Activated naive CD8-positive, alpha-beta T cell treated with anti-CD3 and anti-CD28 coated beads, Interleukin-2, amount 50 U/mL, for 24 hours (primary cell): ENCODE results near the gene ACSL1.

Experiments
- ATAC-seq: fragments of 150-1000 bp; cut with Tn5 transposase; one replicate; pipeline ENCODE4 v1.10.0; 2021
- DNase-seq: peaks from one replicate; pipeline ENCODE4 v3.0.0; 2021
- H3K27ac Mint-ChIP-seq: one replicate; pipeline ENCODE4 v1.8.0; 2021; ENCODE audit warnings: mild to moderate bottlenecking, mixed read lengths
- H3K27me3 Mint-ChIP-seq: one replicate; pipeline ENCODE4 v1.8.0; 2021; ENCODE audit warnings: mixed read lengths
- H3K36me3 Mint-ChIP-seq: one replicate; pipeline ENCODE4 v1.8.0; 2021; ENCODE audit warnings: low read depth, mixed read lengths
- H3K4me1 Mint-ChIP-seq: one replicate; pipeline ENCODE4 v1.8.0; 2021; ENCODE audit warnings: mixed read lengths
- H3K4me3 Mint-ChIP-seq: one replicate; pipeline ENCODE4 v1.8.0; 2021; ENCODE audit warnings: mild to moderate bottlenecking, moderate library complexity, mixed read lengths
- H3K9me3 Mint-ChIP-seq: one replicate; pipeline ENCODE4 v1.8.0; 2021; ENCODE audit warnings: mixed read lengths

The ACSL1 gene

GRCh38 chr4:184824776-184825084 lies 1.0 kb downstream of the ACSL1 start:
- peak overlapping the region; percentile 77 for H3K27ac Mint-ChIP-seq
- peaks cover 5% of the 10 kb centered on the region for H3K36me3 Mint-ChIP-seq
- H3K9me3 Mint-ChIP-seq = no peaks in the 10 kb centered on the region
- ATAC-seq (no peak), DNase-seq (no peak)
- H3K27me3 Mint-ChIP-seq = peaks cover 3% of the 10 kb centered on the region
- peak overlapping the region; percentile 93 for H3K4me3 Mint-ChIP-seq
- H3K4me1 Mint-ChIP-seq = peaks cover 52% of the 10 kb centered on the region

GRCh38 chr4:184824081-184824775 lies 1.5 kb downstream of the ACSL1 start:
- Mint-ChIP-seq H3K4me3 (peak overlapping the region; percentile 93), H3K9me3 (no peaks in the 10 kb centered on the region), H3K36me3 (peaks cover 5% of the 10 kb centered on the region), H3K4me1 (peaks cover 52% of the 10 kb centered on the region), H3K27ac (peak overlapping the region; percentile 77), H3K27me3 (peaks cover 3% of the 10 kb centered on the region)
- no peak for DNase-seq
- ATAC-seq = peak; percentile 7

GRCh38 chr4:184823014-184823413 lies 2.8 kb downstream of the ACSL1 start:
- no peak for ATAC-seq
- H3K27me3 Mint-ChIP-seq = peaks cover 2% of the 10 kb centered on the region
- H3K36me3 Mint-ChIP-seq = peaks cover 5% of the 10 kb centered on the region
- no peaks in the 10 kb centered on the region for H3K9me3 Mint-ChIP-seq
- DNase-seq = no peak
- peak overlapping the region; percentile 93 for H3K4me3 Mint-ChIP-seq
- H3K27ac Mint-ChIP-seq = peak overlapping the region; percentile 15
- peaks cover 61% of the 10 kb centered on the region for H3K4me1 Mint-ChIP-seq

- Mint-ChIP-seq H3K27me3 (peaks cover 2% of the 10 kb centered on the region), H3K4me1 (peaks cover 66% of the 10 kb centered on the region), H3K9me3 (no peaks in the 10 kb centered on the region), H3K4me3 (peak overlapping the region; percentile 7), H3K27ac (no peak overlapping the region), H3K36me3 (peaks cover 5% of the 10 kb centered on the region)
- no peak for DNase-seq
- ATAC-seq = peak; percentile 11
Measured at GRCh38 chr4:184822356-184822755, 3.4 kb downstream of the ACSL1 start.

- H3K4me1 Mint-ChIP-seq = peaks cover 65% of the 10 kb centered on the region
- ATAC-seq (no peak), DNase-seq (no peak)
- H3K36me3 Mint-ChIP-seq = peaks cover 5% of the 10 kb centered on the region
- H3K4me3 Mint-ChIP-seq = no peak overlapping the region
- no peak overlapping the region for H3K27ac Mint-ChIP-seq
- no peaks in the 10 kb centered on the region for H3K9me3 Mint-ChIP-seq
- H3K27me3 Mint-ChIP-seq = no peaks in the 10 kb centered on the region
Measured at GRCh38 chr4:184821242-184821641, 4.5 kb downstream of the ACSL1 start.

GRCh38 chr4:184819786-184820185 lies 6.0 kb downstream of the ACSL1 start:
- ATAC-seq (no peak), DNase-seq (no peak)
- no peaks in the 10 kb centered on the region for H3K9me3 Mint-ChIP-seq
- H3K36me3 Mint-ChIP-seq = peaks cover 5% of the 10 kb centered on the region
- H3K27ac Mint-ChIP-seq = no peak overlapping the region
- H3K4me3 Mint-ChIP-seq = no peak overlapping the region
- no peaks in the 10 kb centered on the region for H3K27me3 Mint-ChIP-seq
- peaks cover 76% of the 10 kb centered on the region for H3K4me1 Mint-ChIP-seq

- H3K36me3 Mint-ChIP-seq = peaks cover 5% of the 10 kb centered on the region
- no peak overlapping the region for H3K27ac Mint-ChIP-seq
- H3K9me3 Mint-ChIP-seq = no peaks in the 10 kb centered on the region
- DNase-seq (no peak), ATAC-seq (no peak)
- no peak overlapping the region for H3K4me3 Mint-ChIP-seq
- no peaks in the 10 kb centered on the region for H3K27me3 Mint-ChIP-seq
- peaks cover 66% of the 10 kb centered on the region for H3K4me1 Mint-ChIP-seq
Measured at GRCh38 chr4:184818216-184818564, 7.6 kb downstream of the ACSL1 start.

- DNase-seq (no peak), ATAC-seq (no peak)
- Mint-ChIP-seq H3K36me3 (peaks cover 6% of the 10 kb centered on the region), H3K4me1 (peaks cover 60% of the 10 kb centered on the region), H3K27ac (no peak overlapping the region), H3K27me3 (no peaks in the 10 kb centered on the region), H3K9me3 (no peaks in the 10 kb centered on the region), H3K4me3 (no peak overlapping the region)
Measured at GRCh38 chr4:184817494-184818215, 8.1 kb downstream of the ACSL1 start.

GRCh38 chr4:184816962-184817361 lies 8.8 kb downstream of the ACSL1 start:
- H3K4me1 Mint-ChIP-seq = peaks cover 54% of the 10 kb centered on the region
- H3K27me3 Mint-ChIP-seq = no peaks in the 10 kb centered on the region
- peaks cover 2% of the 10 kb centered on the region for H3K36me3 Mint-ChIP-seq
- no peak overlapping the region for H3K27ac Mint-ChIP-seq
- DNase-seq (no peak), ATAC-seq (peak; percentile 55)
- H3K9me3 Mint-ChIP-seq = no peaks in the 10 kb centered on the region
- H3K4me3 Mint-ChIP-seq = no peak overlapping the region

GRCh38 chr4:184815046-184815877 lies 10.5 kb downstream of the ACSL1 start:
- H3K9me3 Mint-ChIP-seq = no peaks in the 10 kb centered on the region
- peak; percentile 18 for DNase-seq
- peaks cover 56% of the 10 kb centered on the region for H3K4me1 Mint-ChIP-seq
- ATAC-seq = peak; percentile 58
- no peaks in the 10 kb centered on the region for H3K27me3 Mint-ChIP-seq
- no peak overlapping the region for H3K4me3 Mint-ChIP-seq
- peaks cover 2% of the 10 kb centered on the region for H3K36me3 Mint-ChIP-seq
- peak overlapping the region; percentile 55 for H3K27ac Mint-ChIP-seq

- Mint-ChIP-seq H3K4me3 (no peak overlapping the region), H3K27me3 (no peaks in the 10 kb centered on the region), H3K4me1 (peaks cover 53% of the 10 kb centered on the region), H3K36me3 (peaks cover 4% of the 10 kb centered on the region), H3K9me3 (no peaks in the 10 kb centered on the region), H3K27ac (peak overlapping the region; percentile 44)
- ATAC-seq (no peak), DNase-seq (no peak)
Measured at GRCh38 chr4:184814686-184815045, 11.1 kb downstream of the ACSL1 start.

- DNase-seq = no peak
- no peak for ATAC-seq
- Mint-ChIP-seq H3K9me3 (no peaks in the 10 kb centered on the region), H3K4me1 (peaks cover 44% of the 10 kb centered on the region), H3K36me3 (peaks cover 4% of the 10 kb centered on the region), H3K4me3 (no peak overlapping the region), H3K27ac (no peak overlapping the region), H3K27me3 (no peaks in the 10 kb centered on the region)
Measured at GRCh38 chr4:184812651-184813181, 13.1 kb downstream of the ACSL1 start.

GRCh38 chr4:184812199-184812542 lies 13.6 kb downstream of the ACSL1 start:
- peaks cover 4% of the 10 kb centered on the region for H3K36me3 Mint-ChIP-seq
- no peaks in the 10 kb centered on the region for H3K9me3 Mint-ChIP-seq
- H3K4me1 Mint-ChIP-seq = peaks cover 40% of the 10 kb centered on the region
- DNase-seq (no peak), ATAC-seq (no peak)
- H3K27ac Mint-ChIP-seq = no peak overlapping the region
- H3K27me3 Mint-ChIP-seq = no peaks in the 10 kb centered on the region
- H3K4me3 Mint-ChIP-seq = no peak overlapping the region

GRCh38 chr4:184811526-184812198 lies 14.1 kb downstream of the ACSL1 start:
- Mint-ChIP-seq H3K36me3 (peaks cover 4% of the 10 kb centered on the region), H3K9me3 (no peaks in the 10 kb centered on the region), H3K4me3 (no peak overlapping the region), H3K4me1 (peaks cover 35% of the 10 kb centered on the region), H3K27me3 (no peaks in the 10 kb centered on the region), H3K27ac (no peak overlapping the region)
- ATAC-seq = no peak
- DNase-seq = no peak
